Measurements from ENCODE around the gene SH3RF3.

DNA sequence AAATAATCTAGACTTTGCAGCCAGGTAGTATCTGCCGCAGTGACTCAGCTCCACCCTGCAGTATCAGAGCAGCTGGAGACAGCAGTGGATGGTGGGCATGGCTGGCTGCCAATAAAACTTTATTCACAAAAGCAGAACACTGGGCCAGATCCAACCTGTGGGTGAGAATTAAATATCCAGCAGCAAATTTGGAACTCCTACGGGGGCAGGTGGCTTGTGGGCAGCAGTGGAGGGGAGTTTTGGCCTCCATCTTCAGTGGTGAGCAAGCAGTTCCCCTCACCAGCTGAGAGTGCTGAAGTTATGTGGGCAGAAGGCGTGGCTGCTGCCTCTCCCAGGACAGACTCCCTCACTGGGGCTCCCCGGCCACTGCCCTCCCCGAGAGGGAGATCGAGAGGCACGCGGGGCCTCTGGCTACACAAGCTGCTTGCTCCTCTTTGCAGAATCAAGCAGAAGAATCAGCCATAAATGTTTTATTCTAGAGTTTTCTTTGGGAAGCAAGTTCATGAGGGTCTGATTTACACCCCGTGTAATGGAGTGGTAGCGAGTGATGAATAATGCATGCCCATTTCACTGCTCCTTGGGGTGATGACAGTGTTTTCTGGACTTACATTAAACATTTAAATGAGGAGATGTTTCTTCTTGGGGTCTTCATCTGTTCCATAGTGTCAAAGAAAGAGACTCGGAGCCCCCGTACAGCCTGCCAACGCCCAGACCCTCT, 280.5 kb downstream of the SH3RF3 start:
- TF ChIP-seq, protein P1, sequence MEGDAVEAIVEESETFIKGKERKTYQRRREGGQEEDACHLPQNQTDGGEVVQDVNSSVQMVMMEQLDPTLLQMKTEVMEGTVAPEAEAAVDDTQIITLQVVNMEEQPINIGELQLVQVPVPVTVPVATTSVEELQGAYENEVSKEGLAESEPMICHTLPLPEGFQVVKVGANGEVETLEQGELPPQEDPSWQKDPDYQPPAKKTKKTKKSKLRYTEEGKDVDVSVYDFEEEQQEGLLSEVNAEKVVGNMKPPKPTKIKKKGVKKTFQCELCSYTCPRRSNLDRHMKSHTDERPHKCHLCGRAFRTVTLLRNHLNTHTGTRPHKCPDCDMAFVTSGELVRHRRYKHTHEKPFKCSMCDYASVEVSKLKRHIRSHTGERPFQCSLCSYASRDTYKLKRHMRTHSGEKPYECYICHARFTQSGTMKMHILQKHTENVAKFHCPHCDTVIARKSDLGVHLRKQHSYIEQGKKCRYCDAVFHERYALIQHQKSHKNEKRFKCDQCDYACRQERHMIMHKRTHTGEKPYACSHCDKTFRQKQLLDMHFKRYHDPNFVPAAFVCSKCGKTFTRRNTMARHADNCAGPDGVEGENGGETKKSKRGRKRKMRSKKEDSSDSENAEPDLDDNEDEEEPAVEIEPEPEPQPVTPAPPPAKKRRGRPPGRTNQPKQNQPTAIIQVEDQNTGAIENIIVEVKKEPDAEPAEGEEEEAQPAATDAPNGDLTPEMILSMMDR (IDR thresholded peaks at IDR 0.05): no peak
- no peak for TF ChIP-seq POLR2A (IDR thresholded peaks at IDR 0.05)

All from adrenal gland (tissue), 5 donors.